ENCODE data around the gene ZNF444.
"Not testable (repeated sequence)": the region's sequence is repeated elsewhere in the genome, so short reads cannot be mapped to it uniquely, and the experiment has no call there.

ZNF444 gene

DNA sequence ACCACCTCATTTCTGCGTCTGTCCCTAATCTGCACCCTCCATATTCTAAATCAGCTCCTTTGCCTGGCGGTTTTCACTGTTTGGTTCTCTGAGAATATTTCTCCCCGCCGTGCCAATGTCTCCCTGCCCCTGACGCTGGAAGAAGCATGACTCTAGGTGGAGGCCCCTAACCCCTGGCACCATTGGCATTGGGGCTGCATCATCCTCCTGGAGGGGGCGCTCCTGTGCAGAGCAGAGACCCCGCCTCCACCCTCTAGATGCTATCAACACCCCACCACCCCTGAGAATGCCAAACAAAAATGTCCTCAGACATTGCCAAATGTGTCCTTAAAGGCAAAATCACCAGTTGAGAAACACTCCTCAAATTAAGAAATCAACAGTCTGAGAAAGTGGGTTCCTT is 50.0 kb downstream of the ZNF444 start:
- DNase-seq: no peak

DNA sequence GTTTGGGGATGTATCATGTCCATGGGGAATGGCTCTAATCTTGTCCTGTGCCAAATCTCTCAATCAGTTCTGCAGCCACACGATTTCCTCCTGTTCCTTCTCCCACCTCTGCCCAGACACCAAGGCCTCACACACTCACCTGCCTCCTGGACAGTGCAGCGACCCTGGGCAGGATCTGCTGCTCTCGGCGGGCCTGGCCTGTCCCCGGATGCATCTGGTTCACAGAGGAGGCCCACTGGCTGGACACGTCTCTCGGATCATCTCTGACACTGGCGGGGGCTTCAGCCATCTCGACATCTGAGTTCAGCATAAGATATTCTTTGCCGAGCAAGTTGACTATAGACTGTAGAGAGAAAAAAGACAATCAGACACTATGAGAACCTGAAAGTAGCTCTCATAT is 50.6 kb downstream of the ZNF444 start:
- DNase-seq: no peak

DNA sequence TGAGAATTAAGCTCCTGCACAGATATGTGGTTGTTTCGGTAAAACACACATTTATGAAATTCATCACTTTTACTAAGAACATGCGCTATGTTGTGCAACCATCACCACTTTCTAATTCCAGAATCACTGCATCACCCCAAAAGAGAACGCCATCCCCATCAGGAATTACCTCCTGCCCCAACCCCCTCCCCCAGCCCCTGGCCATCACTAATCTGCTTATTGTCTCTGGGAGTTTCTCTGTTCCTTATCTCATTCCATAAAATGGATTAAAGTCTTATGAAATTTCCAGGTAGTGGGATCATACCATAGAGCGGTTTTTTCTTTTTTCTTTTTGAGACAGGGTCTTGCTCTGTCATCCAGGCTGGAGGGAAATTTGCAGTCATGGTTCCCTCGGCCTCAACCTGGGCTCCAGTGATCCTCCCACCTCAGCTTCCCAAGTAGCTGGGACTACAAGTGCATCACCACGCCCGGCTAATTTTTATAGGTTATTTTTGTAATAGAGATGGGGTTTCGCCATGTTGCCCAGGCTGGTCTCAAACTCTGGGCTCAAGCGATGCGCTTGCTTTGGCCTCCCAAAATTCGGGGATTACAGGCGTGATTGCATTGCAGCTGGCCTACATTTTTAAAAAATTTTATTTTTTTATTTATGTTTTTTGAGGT is 53.0 kb downstream of the ZNF444 start:
- DNase-seq: no peak

DNA sequence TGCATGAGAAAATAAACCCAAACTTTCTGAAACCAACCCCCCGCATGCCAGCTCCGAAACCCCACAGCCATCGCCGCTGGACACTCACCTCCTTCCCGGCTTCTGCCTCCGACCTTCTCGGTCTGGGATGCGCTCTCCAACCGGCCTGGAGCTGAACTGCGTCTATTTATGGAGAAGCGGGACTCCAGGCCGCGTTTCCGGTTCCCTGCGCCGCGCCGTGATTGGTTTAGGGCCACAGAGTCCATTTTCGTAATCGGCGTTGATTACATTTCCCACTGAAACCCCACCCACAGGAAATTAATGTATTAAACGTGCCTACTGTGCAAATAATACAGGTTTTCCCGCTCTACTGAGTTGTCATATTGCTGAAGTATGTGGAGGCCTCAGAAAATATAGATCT is 56.6 kb downstream of the ZNF444 start, which contains the start of gene ZSCAN5B:
Gene ZSCAN5B (minus strand): TSS at position 138 of the 400 bp plus-strand sequence. CDS start 4,731 bp downstream, outside the sequence.
- not testable (repeated sequence) for DNase-seq

DNA sequence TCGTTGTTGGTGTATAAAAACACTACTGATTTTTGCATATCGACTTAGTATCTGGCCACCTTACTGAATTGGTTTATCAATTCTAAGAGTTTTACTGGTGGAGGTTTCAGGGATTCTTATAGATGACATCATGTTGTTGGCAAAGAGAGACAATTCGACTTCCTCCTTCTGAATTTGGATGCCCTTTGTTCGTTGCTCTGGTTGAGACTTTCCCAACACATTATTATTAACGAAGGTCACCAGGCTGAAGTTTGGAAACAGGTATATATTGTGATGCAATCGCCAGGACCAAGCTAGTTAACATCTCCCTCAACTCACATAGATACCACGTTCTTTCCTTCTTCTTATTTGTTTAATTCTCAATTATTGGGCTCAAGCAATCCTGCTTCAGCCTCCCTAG is 58.6 kb downstream of the ZNF444 start:
- DNase-seq: no peak

DNA sequence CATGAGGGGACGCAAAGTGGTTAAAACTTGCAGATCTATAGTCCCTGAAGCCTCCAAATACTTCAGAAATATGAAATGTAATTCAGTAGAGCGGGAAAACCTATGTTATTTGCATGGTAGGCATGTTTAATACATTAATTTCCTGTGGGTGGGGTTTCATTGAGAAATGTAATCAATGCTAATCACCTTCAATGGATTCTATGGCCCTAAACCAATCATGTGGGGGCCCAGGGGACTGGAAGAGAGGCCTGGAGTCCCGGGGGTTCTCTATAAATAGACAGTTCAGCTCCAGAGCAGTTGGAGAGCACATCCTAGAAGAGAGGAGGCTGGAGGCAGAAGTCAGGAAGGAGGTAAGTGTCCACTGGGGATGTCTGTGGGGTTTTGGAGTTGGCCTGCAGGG is 60.9 kb downstream of the ZNF444 start, which contains the start of gene ZSCAN5C:
Gene ZSCAN5C (plus strand): TSS at position 301 of the 400 bp plus-strand sequence. CDS start 3,641 bp downstream, outside the sequence.
- DNase-seq: no peak

DNA sequence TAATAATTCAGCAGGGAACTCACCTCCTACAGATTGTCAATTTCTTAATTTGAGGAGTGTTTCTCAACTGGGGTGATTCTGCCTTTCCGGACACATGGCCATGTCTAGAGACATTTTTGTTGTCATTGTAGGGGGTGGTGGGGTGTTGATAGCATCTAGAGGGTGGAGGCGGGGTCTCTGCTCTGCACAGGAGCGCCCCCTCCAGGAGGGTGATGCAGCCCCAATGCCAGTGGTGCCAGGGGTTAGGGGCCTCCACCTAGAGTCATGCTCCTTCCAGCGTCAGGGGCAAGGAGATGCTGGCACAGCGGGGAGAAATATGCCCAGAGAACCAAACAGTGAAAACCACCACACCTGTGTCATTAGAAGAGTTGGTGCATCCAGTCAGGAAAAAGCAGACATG is 66.5 kb downstream of the ZNF444 start:
- DNase-seq: not testable (repeated sequence)

DNA sequence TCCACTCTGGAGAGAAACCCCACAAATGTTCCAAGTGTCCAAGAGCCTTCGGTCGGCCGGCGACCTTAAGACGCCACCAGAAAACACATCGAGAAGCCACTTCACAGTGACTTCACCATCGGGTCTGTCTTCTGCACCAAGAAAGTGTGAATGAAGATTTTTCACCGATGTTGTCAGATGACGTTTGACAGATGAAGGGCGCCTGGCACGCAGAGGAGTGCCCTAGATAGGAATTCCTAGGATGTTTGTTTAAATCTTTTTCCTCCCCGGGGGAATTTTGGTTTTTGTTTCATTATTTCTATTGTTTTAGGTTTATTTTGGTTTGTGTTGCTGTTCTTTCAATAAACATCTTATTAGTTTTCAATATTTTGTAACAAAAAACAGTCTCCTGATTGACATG is 68.0 kb downstream of the ZNF444 start:
- no peak for DNase-seq

DNA sequence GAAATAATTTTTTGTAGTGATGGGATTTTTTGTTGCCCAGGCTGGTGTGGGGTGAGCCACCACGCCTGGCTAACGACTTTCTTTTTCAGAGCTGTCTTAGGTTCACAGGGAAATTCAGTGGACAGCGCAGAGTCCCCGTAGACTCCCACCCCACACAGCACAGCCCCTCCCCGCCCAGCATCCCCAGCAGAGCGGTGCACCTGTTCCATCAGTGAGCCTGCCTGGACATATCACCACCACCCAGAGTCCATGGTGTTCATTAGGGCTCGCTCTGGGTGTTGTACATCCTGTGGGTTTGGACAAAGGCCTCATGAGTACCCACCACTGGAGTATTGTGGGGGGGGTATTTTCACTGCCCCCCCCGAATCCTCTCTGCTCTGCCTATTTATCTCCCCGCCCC is 68.9 kb downstream of the ZNF444 start:
- not testable (repeated sequence) for DNase-seq
